ENCODE data around the gene HS6ST2. TPM values are rescaled to one million over a fixed set of nuclear protein-coding genes. Genes with fewer than 3 reads are reported as not detected.

HS6ST2 gene
- total RNA-seq, 2 donors from 2014 or later: 0.85 to 2.0 TPM

GRCh38 chrX:132689612-132690563, 268.5 kb downstream of the HS6ST2 start:
- no peaks in the 10 kb centered on the region for H3K27me3 ChIP-seq
- no peaks in the 10 kb centered on the region for H3K4me1 ChIP-seq
- no peak for TF ChIP-seq CTCF (IDR thresholded peaks at IDR 0.05)
- no peaks in the 10 kb centered on the region for H3K36me3 ChIP-seq
- no peaks in the 10 kb centered on the region for H3K9me3 ChIP-seq
- H3K27ac ChIP-seq: no peak overlapping the region
- H3K9ac ChIP-seq (ENCODE audit: low read depth in 2 of 2, low read length in 2 of 2): no peak overlapping the region
- intact Hi-C loops (cut with DNase I): no loop called here
- DNase-seq: no peak
- H3K4me3 ChIP-seq: no peak overlapping the region

DNA sequence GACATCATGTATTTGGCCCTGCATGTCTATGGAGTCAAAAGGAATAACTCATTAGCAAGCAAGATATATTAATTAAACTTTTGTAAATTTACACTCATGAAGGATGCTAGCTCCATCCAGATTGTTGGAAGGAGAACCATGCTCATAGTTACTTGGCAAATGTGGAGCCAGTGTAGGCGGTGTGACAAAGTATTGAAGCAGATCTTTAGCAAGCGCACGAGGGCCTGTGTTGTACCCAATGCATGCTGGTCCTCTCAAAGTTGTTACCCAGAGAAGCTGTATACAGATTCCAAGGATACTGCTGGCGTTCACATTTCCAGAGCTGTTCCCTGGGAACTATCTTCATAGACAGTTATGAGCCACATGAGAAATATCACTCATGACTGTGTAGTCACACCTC, 273.2 kb downstream of the HS6ST2 start:
- Histone ChIP-seq H3K4me1 (no peaks in the 10 kb centered on the region), H3K9me3 (no peaks in the 10 kb centered on the region), H3K4me3 (no peak overlapping the region), H3K36me3 (no peaks in the 10 kb centered on the region), H3K9ac (ENCODE audit: low read depth in 2 of 2, low read length in 2 of 2) (no peak overlapping the region), H3K27ac (no peak overlapping the region), H3K27me3 (no peaks in the 10 kb centered on the region)
- intact Hi-C loops (cut with DNase I): no loop called here
- TF ChIP-seq CTCF (IDR thresholded peaks at IDR 0.05): no peak
- no peak for DNase-seq

- intact Hi-C loops (cut with DNase I): no loop called here
- H3K27ac ChIP-seq: no peak overlapping the region
- TF ChIP-seq CTCF (IDR thresholded peaks at IDR 0.05): no peak
- no peak overlapping the region for H3K9ac ChIP-seq (ENCODE audit: low read depth in 2 of 2, low read length in 2 of 2)
- no peaks in the 10 kb centered on the region for H3K27me3 ChIP-seq
- no peak overlapping the region for H3K4me3 ChIP-seq
- H3K4me1 ChIP-seq: no peaks in the 10 kb centered on the region
- H3K9me3 ChIP-seq: no peaks in the 10 kb centered on the region
- DNase-seq: no peak
- no peaks in the 10 kb centered on the region for H3K36me3 ChIP-seq
Observed at GRCh38 chrX:132677233-132677716, 281.2 kb downstream of the HS6ST2 start.

DNA sequence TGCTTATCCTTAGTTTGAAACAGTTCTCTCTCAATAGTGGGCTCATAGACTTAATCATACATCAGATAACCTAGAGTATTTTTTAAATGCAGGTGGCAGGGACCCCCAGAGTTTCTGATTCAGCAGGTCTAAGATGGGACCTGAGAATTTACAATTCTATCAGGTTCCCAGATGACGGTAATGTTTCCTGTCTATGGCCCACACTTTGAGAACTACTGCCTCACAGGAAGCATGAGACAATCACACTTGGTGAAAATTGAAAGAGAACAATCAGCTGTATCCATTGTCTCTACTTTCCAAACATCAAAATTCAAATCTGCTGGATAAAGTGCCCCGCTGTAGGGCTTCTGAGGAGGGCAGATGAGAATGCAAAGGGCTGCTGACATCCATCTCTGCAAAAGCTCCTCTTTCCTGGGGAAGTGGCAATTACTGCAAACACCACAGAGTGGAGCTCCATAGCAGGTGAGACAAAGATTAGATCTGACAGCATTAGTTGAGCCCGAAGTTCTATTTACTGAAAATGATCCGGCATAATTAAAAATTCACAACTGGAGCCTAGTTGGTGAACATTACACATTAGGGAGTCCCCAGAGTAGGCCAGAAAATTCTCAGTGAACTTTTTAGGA, 281.8 kb downstream of the HS6ST2 start:
- Histone ChIP-seq H3K27ac (no peak overlapping the region), H3K4me3 (no peak overlapping the region), H3K36me3 (no peaks in the 10 kb centered on the region), H3K27me3 (peaks cover 2% of the 10 kb centered on the region), H3K9me3 (no peaks in the 10 kb centered on the region), H3K4me1 (no peaks in the 10 kb centered on the region), H3K9ac (ENCODE audit: low read depth in 2 of 2, low read length in 2 of 2) (no peak overlapping the region)
- no peak for DNase-seq
- no peak for TF ChIP-seq CTCF (IDR thresholded peaks at IDR 0.05)
- intact Hi-C loops (cut with DNase I): no loop called here

DNA sequence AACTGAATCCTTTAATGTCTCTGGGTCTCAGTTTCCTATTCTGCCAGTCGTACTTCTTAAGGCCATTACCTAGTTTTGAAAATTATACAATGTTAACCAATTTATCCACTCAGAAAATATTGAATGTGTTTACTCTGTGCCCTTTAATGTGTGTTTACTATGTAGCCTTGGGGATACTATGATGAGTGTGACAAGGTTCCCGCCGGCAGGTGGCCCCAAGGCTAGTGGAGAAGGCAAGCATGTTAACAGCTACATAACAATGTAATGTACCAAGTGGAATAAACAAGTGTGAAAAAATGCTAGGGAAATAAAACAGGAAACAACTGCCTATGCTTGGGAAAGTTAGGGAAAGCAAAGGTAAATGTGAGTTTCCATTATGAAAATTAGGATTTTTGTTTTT, 282.3 kb downstream of the HS6ST2 start:
- no peaks in the 10 kb centered on the region for H3K9me3 ChIP-seq
- no peaks in the 10 kb centered on the region for H3K4me1 ChIP-seq
- intact Hi-C loops (cut with DNase I): no loop called here
- H3K4me3 ChIP-seq: no peak overlapping the region
- no peak for DNase-seq
- no peaks in the 10 kb centered on the region for H3K36me3 ChIP-seq
- no peak overlapping the region for H3K9ac ChIP-seq (ENCODE audit: low read depth in 2 of 2, low read length in 2 of 2)
- no peak overlapping the region for H3K27ac ChIP-seq
- TF ChIP-seq CTCF (IDR thresholded peaks at IDR 0.05): no peak
- peaks cover 3% of the 10 kb centered on the region for H3K27me3 ChIP-seq
